GM23338 (cell line): Measurements from ENCODE around the gene LYRM9. TPM values are rescaled to one million over a fixed set of nuclear protein-coding genes. Genes with fewer than 3 reads are reported as not detected.

ENCODE experiments used
- ATAC-seq: fragments of 200-7000 bp; cut with Tn5 transposase; 3 replicates; pipeline ENCODE4 v1.9.1; 2020
- DNase-seq: peaks from one replicate; pipeline ENCODE4 v3.0.0-alpha.2; 2015; ENCODE audit warnings: low spot score
- H2AFZ ChIP-seq: fragments of 200-600 bp; sonication (generic); 2 replicates; pipeline ENCODE4 v1.8.0; 2016; ENCODE audit warnings: antibody characterized with exemption, mild to moderate bottlenecking, moderate library complexity
- H3F3A ChIP-seq: fragments of 200-600 bp; sonication (generic); replicated peaks from 2 replicates; pipeline ENCODE4 v1.8.0; 2017; ENCODE audit warnings: antibody characterized with exemption, mixed run types, low read depth
- H3K27ac ChIP-seq: fragments of 200-600 bp; sonication (generic); 2 replicates; pipeline ENCODE4 v1.6.1; 2016; ENCODE audit warnings: low read depth
- H3K27me3 ChIP-seq: fragments of 200-600 bp; sonication (generic); 2 replicates; pipeline ENCODE4 v1.8.0; 2016; ENCODE audit warnings: mild to moderate bottlenecking, mixed run types, moderate library complexity; ENCODE audit not compliant: insufficient read depth
- H3K36me3 ChIP-seq: fragments of 200-600 bp; sonication (generic); 2 replicates; pipeline ENCODE4 v1.8.0; 2016; ENCODE audit warnings: mild to moderate bottlenecking; ENCODE audit not compliant: insufficient read depth
- H3K4me1 ChIP-seq: fragments of 200-600 bp; sonication (generic); 2 replicates; pipeline ENCODE4 v1.8.0; 2016; ENCODE audit warnings: mild to moderate bottlenecking, moderate library complexity; ENCODE audit not compliant: insufficient read depth
- H3K4me2 ChIP-seq: fragments of 200-600 bp; sonication (generic); 2 replicates; pipeline ENCODE4 v1.7.1; 2017; ENCODE audit warnings: mixed run types
- H3K4me3 ChIP-seq: fragments of 200-600 bp; sonication (generic); 2 replicates; pipeline ENCODE4 v1.6.1; 2016; ENCODE audit warnings: mixed run types
- H3K79me2 ChIP-seq: fragments of 200-600 bp; sonication (generic); replicated peaks from 2 replicates; pipeline ENCODE4 v1.8.0; 2017; ENCODE audit warnings: mild to moderate bottlenecking; ENCODE audit not compliant: insufficient read depth
- H3K9me2 ChIP-seq: fragments of 200-600 bp; sonication (generic); 2 replicates; pipeline ENCODE4 v1.8.0; 2017; ENCODE audit not compliant: insufficient read depth
- H4K20me1 ChIP-seq: fragments of 200-600 bp; sonication (generic); replicated peaks from 2 replicates; pipeline ENCODE4 v1.8.0; 2017; ENCODE audit warnings: mild to moderate bottlenecking; ENCODE audit not compliant: insufficient read depth
- H3K27ac Mint-ChIP-seq: 2 replicates; pipeline ENCODE4 v1.8.0; 2020; ENCODE audit warnings: inconsistent platforms, mild to moderate bottlenecking, moderate library complexity, mixed read lengths
- H3K27me3 Mint-ChIP-seq: 3 replicates; pipeline ENCODE4 v1.8.0; 2022; ENCODE audit warnings: low read depth, mild to moderate bottlenecking, moderate library complexity, mixed read lengths, inconsistent platforms; ENCODE audit not compliant: insufficient read depth, poor library complexity
- H3K36me3 Mint-ChIP-seq: 3 replicates; pipeline ENCODE4 v1.8.0; 2021; ENCODE audit warnings: low read depth, mild to moderate bottlenecking, inconsistent platforms, moderate library complexity, mixed read lengths
- H3K4me1 Mint-ChIP-seq: 3 replicates; pipeline ENCODE4 v1.8.0; 2020; ENCODE audit warnings: mild to moderate bottlenecking, inconsistent platforms, mixed read lengths
- H3K4me3 Mint-ChIP-seq: 3 replicates; pipeline ENCODE4 v1.8.0; 2021; ENCODE audit warnings: moderate library complexity, mild to moderate bottlenecking, inconsistent platforms, mixed read lengths
- H3K9me3 Mint-ChIP-seq: 3 replicates; pipeline ENCODE4 v1.8.0; 2020; ENCODE audit warnings: moderate library complexity, mild to moderate bottlenecking, inconsistent platforms, mixed read lengths
- EZH2phosphoT487 ChIP-seq: fragments of 200-600 bp; sonication (generic); IDR thresholded peaks from one replicate; pipeline ENCODE4 v1.8.1; 2018; ENCODE audit warnings: antibody characterized with exemption; ENCODE audit not compliant: unreplicated experiment
- NANOG ChIP-seq: IDR thresholded peaks from 2 replicates; pipeline ENCODE4 v1.6.1; 2016; ENCODE audit warnings: antibody characterized with exemption, borderline replicate concordance
- STAT1 ChIP-seq: IDR thresholded peaks from one replicate; pipeline ENCODE4 v1.6.1; 2016; ENCODE audit warnings: antibody characterized with exemption; ENCODE audit not compliant: unreplicated experiment
- polyA plus RNA-seq: library from polyadenylated mRNA; unstranded; fragments of >200 nt; fragmentation: Nextera tagmentation; extraction: Ambion mirVana; gene quantifications from 2 replicates; pipeline ENCODE4 v1.2.1, GENCODE V29; 2016
- total RNA-seq: library from RNA; depleted of rRNA; stranded (reverse); fragments of >200 nt; shearing (Covaris generic); gene quantifications from 2 replicates; pipeline ENCODE4 v1.2.3, GENCODE V29; 2014
- TF ChIP-seq, protein P1 (sequence below): fragments of 250-450 bp; sonication (Bioruptor Pico); IDR thresholded peaks from 2 replicates; pipeline ENCODE4 v1.5.0; 2020; ENCODE audit warnings: mild to moderate bottlenecking, moderate library complexity
- TF ChIP-seq, protein P2 (sequence below), 2 experiments: fragments of 200-600 bp in 1 of 2; sonication (generic) in 1 of 2; conservative IDR thresholded peaks; 2 replicates each; pipeline versions ENCODE4 v1.5.1 to v1.6.1; 2016 to 2017; ENCODE audit warnings: antibody characterized with exemption in 2 of 2, low read depth in 2 of 2, mild to moderate bottlenecking in 2 of 2, moderate library complexity in 1 of 2

The LYRM9 gene
- total and polyA plus RNA-seq, 2 experiments from 2014 or later, result 4.7 to 6.2 TPM

DNA sequence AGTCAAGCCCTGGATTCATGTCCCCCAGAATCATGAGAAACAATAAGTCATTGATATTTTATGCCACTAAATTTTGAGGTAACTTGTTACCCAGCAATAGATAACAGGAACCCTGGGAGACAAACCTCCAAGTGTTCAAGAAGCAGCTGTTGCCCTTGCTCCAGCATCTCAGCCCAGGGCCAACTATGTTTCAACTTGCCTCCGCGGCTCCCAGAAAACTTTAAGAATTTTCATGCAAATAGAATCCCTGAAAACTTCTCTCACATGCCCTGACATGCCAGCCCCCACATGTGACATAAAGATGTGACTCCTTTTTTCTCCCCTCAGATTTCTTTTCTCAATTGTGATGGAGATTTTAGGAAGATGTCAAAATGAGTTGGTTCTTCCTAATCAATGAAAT, 22.8 kb downstream of the LYRM9 start (continued):
- TF ChIP-seq, protein P1, sequence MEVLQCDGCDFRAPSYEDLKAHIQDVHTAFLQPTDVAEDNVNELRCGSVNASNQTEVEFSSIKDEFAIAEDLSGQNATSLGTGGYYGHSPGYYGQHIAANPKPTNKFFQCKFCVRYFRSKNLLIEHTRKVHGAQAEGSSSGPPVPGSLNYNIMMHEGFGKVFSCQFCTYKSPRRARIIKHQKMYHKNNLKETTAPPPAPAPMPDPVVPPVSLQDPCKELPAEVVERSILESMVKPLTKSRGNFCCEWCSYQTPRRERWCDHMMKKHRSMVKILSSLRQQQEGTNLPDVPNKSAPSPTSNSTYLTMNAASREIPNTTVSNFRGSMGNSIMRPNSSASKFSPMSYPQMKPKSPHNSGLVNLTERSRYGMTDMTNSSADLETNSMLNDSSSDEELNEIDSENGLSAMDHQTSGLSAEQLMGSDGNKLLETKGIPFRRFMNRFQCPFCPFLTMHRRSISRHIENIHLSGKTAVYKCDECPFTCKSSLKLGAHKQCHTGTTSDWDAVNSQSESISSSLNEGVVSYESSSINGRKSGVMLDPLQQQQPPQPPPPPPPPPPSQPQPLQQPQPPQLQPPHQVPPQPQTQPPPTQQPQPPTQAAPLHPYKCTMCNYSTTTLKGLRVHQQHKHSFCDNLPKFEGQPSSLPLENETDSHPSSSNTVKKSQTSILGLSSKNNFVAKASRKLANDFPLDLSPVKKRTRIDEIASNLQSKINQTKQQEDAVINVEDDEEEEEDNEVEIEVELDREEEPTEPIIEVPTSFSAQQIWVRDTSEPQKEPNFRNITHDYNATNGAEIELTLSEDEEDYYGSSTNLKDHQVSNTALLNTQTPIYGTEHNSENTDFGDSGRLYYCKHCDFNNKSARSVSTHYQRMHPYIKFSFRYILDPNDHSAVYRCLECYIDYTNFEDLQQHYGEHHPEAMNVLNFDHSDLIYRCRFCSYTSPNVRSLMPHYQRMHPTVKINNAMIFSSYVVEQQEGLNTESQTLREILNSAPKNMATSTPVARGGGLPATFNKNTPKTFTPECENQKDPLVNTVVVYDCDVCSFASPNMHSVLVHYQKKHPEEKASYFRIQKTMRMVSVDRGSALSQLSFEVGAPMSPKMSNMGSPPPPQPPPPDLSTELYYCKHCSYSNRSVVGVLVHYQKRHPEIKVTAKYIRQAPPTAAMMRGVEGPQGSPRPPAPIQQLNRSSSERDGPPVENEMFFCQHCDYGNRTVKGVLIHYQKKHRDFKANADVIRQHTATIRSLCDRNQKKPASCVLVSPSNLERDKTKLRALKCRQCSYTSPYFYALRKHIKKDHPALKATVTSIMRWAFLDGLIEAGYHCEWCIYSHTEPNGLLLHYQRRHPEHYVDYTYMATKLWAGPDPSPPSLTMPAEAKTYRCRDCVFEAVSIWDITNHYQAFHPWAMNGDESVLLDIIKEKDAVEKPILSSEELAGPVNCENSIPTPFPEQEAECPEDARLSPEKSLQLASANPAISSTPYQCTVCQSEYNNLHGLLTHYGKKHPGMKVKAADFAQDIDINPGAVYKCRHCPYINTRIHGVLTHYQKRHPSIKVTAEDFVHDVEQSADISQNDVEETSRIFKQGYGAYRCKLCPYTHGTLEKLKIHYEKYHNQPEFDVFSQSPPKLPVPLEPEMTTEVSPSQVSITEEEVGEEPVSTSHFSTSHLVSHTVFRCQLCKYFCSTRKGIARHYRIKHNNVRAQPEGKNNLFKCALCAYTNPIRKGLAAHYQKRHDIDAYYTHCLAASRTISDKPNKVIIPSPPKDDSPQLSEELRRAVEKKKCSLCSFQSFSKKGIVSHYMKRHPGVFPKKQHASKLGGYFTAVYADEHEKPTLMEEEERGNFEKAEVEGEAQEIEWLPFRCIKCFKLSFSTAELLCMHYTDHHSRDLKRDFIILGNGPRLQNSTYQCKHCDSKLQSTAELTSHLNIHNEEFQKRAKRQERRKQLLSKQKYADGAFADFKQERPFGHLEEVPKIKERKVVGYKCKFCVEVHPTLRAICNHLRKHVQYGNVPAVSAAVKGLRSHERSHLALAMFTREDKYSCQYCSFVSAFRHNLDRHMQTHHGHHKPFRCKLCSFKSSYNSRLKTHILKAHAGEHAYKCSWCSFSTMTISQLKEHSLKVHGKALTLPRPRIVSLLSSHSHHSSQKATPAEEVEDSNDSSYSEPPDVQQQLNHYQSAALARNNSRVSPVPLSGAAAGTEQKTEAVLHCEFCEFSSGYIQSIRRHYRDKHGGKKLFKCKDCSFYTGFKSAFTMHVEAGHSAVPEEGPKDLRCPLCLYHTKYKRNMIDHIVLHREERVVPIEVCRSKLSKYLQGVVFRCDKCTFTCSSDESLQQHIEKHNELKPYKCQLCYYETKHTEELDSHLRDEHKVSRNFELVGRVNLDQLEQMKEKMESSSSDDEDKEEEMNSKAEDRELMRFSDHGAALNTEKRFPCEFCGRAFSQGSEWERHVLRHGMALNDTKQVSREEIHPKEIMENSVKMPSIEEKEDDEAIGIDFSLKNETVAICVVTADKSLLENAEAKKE (CRISPR knock-in tag), result no peak
- TF ChIP-seq EZH2phosphoT487 (no peak), STAT1 (no peak)
- TF ChIP-seq, protein P2, sequence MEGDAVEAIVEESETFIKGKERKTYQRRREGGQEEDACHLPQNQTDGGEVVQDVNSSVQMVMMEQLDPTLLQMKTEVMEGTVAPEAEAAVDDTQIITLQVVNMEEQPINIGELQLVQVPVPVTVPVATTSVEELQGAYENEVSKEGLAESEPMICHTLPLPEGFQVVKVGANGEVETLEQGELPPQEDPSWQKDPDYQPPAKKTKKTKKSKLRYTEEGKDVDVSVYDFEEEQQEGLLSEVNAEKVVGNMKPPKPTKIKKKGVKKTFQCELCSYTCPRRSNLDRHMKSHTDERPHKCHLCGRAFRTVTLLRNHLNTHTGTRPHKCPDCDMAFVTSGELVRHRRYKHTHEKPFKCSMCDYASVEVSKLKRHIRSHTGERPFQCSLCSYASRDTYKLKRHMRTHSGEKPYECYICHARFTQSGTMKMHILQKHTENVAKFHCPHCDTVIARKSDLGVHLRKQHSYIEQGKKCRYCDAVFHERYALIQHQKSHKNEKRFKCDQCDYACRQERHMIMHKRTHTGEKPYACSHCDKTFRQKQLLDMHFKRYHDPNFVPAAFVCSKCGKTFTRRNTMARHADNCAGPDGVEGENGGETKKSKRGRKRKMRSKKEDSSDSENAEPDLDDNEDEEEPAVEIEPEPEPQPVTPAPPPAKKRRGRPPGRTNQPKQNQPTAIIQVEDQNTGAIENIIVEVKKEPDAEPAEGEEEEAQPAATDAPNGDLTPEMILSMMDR (conservative IDR thresholded peaks at IDR 0.05; ENCODE audit: low read depth in 2 of 2), result no peak

DNA sequence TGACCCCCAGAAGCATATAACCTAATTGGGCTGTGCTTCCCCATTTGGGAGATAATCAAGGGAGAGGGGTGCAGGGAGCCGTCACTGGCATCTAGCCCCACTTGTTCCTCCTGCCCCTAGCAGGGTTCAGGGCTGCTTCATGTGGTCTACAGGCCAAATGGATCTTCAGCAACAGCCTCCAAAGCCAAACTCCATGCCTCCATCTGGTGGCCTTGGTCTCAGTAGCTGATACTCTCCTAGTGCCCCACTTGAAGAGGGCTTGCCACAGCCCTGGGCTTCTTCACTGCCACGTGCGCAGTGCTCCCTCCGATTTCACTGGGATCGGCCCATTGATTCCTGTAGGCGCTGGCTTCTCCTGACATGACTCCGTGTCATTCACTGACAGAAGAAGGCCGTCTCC, 24.6 kb downstream of the LYRM9 start:
- no peak overlapping the region for H3K4me2 ChIP-seq
- no peak for TF ChIP-seq NANOG
- TF ChIP-seq, protein P2 (conservative IDR thresholded peaks at IDR 0.05; ENCODE audit: low read depth in 2 of 2), result peak in 1 of 2 experiments; percentile 27; a peak in 1 of 4 replicates

More for the DNA sequence above, 24.6 kb downstream of the LYRM9 start:
- Histone ChIP-seq H2AFZ (no peak overlapping the region), H3K79me2 (no peaks in the 10 kb centered on the region), H3K36me3 (no peaks in the 10 kb centered on the region), H4K20me1 (no peaks in the 10 kb centered on the region), H3K9me2 (peaks cover 2% of the 10 kb centered on the region; the same call in 1 of the 2 replicates), H3K4me1 (no peaks in the 10 kb centered on the region), H3K27ac (no peak overlapping the region), H3K27me3 (no peaks in the 10 kb centered on the region), H3F3A (no peaks in the 10 kb centered on the region), H3K4me3 (no peak overlapping the region)
- ATAC-seq, result no peak
- Mint-ChIP-seq H3K9me3 (0 out of 3 replicates have a peak, but pooled peaks cover 2% of the 10 kb centered on the region), H3K4me3 (no peak overlapping the region), H3K27me3 (peaks cover 2% of the 10 kb centered on the region), H3K4me1 (no peaks in the 10 kb centered on the region), H3K27ac (no peak overlapping the region), H3K36me3 (0 out of 3 replicates have a peak, but pooled peaks cover under 1% of the 10 kb centered on the region)
- no peak for DNase-seq
